HEK293 (cell line): ENCODE data around the gene TRIM50.

ENCODE experiments used
- CTCF ChIA-PET: fragments of 350-600 bp; formaldehyde crosslinking; extraction: SDS; loops from one replicate; lab custom pipeline; 2021; ENCODE audit warnings: antibody characterized with exemption; lab: Yijun Ruan, JAX
- POLR2A ChIA-PET: fragments of 300-600 bp; formaldehyde crosslinking; extraction: SDS; loops from one replicate; lab custom pipeline; 2020; ENCODE audit warnings: antibody characterized with exemption, inconsistent platforms; lab: Yijun Ruan, JAX
- H3K27ac ChIP-seq: fragments of 200-500 bp; sonication (Bioruptor generic); 2 replicates; pipeline ENCODE4 v1.5.1; 2014; ENCODE audit warnings: low read depth, low read length, control low read depth, inconsistent platforms; ENCODE audit errors: extremely low read depth
- H3K36me3 ChIP-seq, 2 experiments: fragments of 200-500 bp in 1 of 2; sonication (Bioruptor generic) in 1 of 2; 1 replicate in 1 of 2; 2 replicates in 1 of 2; pipeline ENCODE4 v1.5.1; 2014 to 2017; ENCODE audit warnings: inconsistent platforms in 2 of 2, low read length in 2 of 2; ENCODE audit not compliant: control insufficient read depth in 2 of 2, insufficient read depth in 1 of 2
- H3K4me1 ChIP-seq: fragments of 200-500 bp; sonication (Bioruptor generic); 2 replicates; pipeline ENCODE4 v1.5.1; 2014; ENCODE audit warnings: mild to moderate bottlenecking, low read length, inconsistent platforms; ENCODE audit not compliant: control insufficient read depth, insufficient read depth
- H3K4me3 ChIP-seq: 2 replicates; pipeline ENCODE4 v1.5.1; 2011; ENCODE audit warnings: low read depth, mild to moderate bottlenecking, control low read depth, low read length, moderate library complexity
- H3K9me3 ChIP-seq: fragments of 200-500 bp; sonication (Bioruptor generic); 2 replicates; pipeline ENCODE4 v1.5.1; 2014; ENCODE audit warnings: low read depth, low read length, inconsistent platforms; ENCODE audit not compliant: control insufficient read depth, insufficient read depth
- HIC1 ChIP-seq: fragments of 450-650 bp; formaldehyde crosslinking; IDR thresholded peaks from 2 replicates; pipeline ENCODE4 v1.5.1; 2016; ENCODE audit warnings: missing biosample characterization, missing genetic modification characterization
- KLF16 ChIP-seq: fragments of 450-650 bp; formaldehyde crosslinking; IDR thresholded peaks from 2 replicates; pipeline ENCODE4 v1.5.1; 2017; ENCODE audit warnings: missing biosample characterization, missing genetic modification characterization
- PBX3 ChIP-seq: sonication (generic); formaldehyde crosslinking; IDR thresholded peaks from 2 replicates; pipeline ENCODE4 v1.8.1; 2022; ENCODE audit warnings: mild to moderate bottlenecking, moderate library complexity, missing genetic modification reagents
- PRDM10 ChIP-seq: fragments of 450-650 bp; formaldehyde crosslinking; IDR thresholded peaks from 2 replicates; pipeline ENCODE4 v1.5.1; 2016; ENCODE audit warnings: missing biosample characterization, missing genetic modification characterization
- PRDM6 ChIP-seq: fragments of 450-650 bp; formaldehyde crosslinking; IDR thresholded peaks from 2 replicates; pipeline ENCODE4 v1.5.1; 2017; ENCODE audit warnings: missing biosample characterization, missing genetic modification characterization
- SCRT1 ChIP-seq: fragments of 450-650 bp; formaldehyde crosslinking; IDR thresholded peaks from 2 replicates; pipeline ENCODE4 v1.5.1; 2016; ENCODE audit warnings: missing biosample characterization, missing genetic modification characterization, borderline replicate concordance
- SCRT2 ChIP-seq: fragments of 450-650 bp; formaldehyde crosslinking; IDR thresholded peaks from 2 replicates; pipeline ENCODE4 v1.5.1; 2016; ENCODE audit warnings: missing biosample characterization, missing genetic modification characterization
- YY2 ChIP-seq: fragments of 450-650 bp; formaldehyde crosslinking; IDR thresholded peaks from 2 replicates; pipeline ENCODE4 v1.5.1; 2016; ENCODE audit warnings: missing biosample characterization, missing genetic modification characterization
- ZFHX2 ChIP-seq: fragments of 450-650 bp; formaldehyde crosslinking; conservative IDR thresholded peaks from 2 replicates; pipeline ENCODE4 v1.5.1; 2016; ENCODE audit warnings: missing biosample characterization, missing genetic modification characterization
- ZIC2 ChIP-seq: fragments of 450-650 bp; formaldehyde crosslinking; IDR thresholded peaks from 2 replicates; pipeline ENCODE4 v1.5.1; 2016; ENCODE audit warnings: missing biosample characterization, missing genetic modification characterization
- ZNF112 ChIP-seq: fragments of 450-650 bp; formaldehyde crosslinking; IDR thresholded peaks from 2 replicates; pipeline ENCODE4 v1.5.0; 2017; ENCODE audit warnings: missing biosample characterization, missing genetic modification characterization
- ZNF114 ChIP-seq: fragments of 450-650 bp; formaldehyde crosslinking; IDR thresholded peaks from 2 replicates; pipeline ENCODE4 v1.5.0; 2017; ENCODE audit warnings: missing biosample characterization, missing genetic modification characterization
- ZNF24 ChIP-seq: fragments of 450-650 bp; formaldehyde crosslinking; IDR thresholded peaks from 2 replicates; pipeline ENCODE4 v1.5.1; 2016; ENCODE audit warnings: missing biosample characterization, missing genetic modification characterization
- ZNF341 ChIP-seq: fragments of 450-650 bp; formaldehyde crosslinking; IDR thresholded peaks from 2 replicates; pipeline ENCODE4; 2016; ENCODE audit warnings: low read depth, missing biosample characterization, missing genetic modification characterization
- ZNF366 ChIP-seq: fragments of 450-650 bp; formaldehyde crosslinking; conservative IDR thresholded peaks from 2 replicates; pipeline ENCODE4 v1.5.1; 2016; ENCODE audit warnings: missing biosample characterization, missing genetic modification characterization
- ZNF391 ChIP-seq: fragments of 450-650 bp; formaldehyde crosslinking; IDR thresholded peaks from 2 replicates; pipeline ENCODE4 v1.5.1; 2016; ENCODE audit warnings: low read depth, missing biosample characterization, missing genetic modification characterization, borderline replicate concordance
- ZNF513 ChIP-seq: fragments of 450-650 bp; IDR thresholded peaks from 2 replicates; pipeline ENCODE4 v1.5.1; 2018; ENCODE audit warnings: missing biosample characterization, missing genetic modification characterization
- ZNF585B ChIP-seq: fragments of 450-650 bp; formaldehyde crosslinking; IDR thresholded peaks from 2 replicates; pipeline ENCODE4 v1.5.1; 2016; ENCODE audit warnings: missing biosample characterization, missing genetic modification characterization
- ZNF670 ChIP-seq: fragments of 450-650 bp; formaldehyde crosslinking; IDR thresholded peaks from 2 replicates; pipeline ENCODE4 v1.5.1; 2016; ENCODE audit warnings: missing biosample characterization, missing genetic modification characterization, low read depth
- ZNF776 ChIP-seq: fragments of 450-650 bp; formaldehyde crosslinking; IDR thresholded peaks from 2 replicates; pipeline ENCODE4 v1.5.0; 2017; ENCODE audit warnings: missing biosample characterization, missing genetic modification characterization, borderline replicate concordance
- ZNF837 ChIP-seq: fragments of 450-650 bp; formaldehyde crosslinking; IDR thresholded peaks from 2 replicates; pipeline ENCODE4 v1.5.1; 2016; ENCODE audit warnings: missing biosample characterization, missing genetic modification characterization
- ZSCAN23 ChIP-seq: fragments of 450-650 bp; formaldehyde crosslinking; IDR thresholded peaks from 2 replicates; pipeline ENCODE4 v1.5.1; 2016; ENCODE audit warnings: missing biosample characterization, missing genetic modification characterization

The TRIM50 gene

GRCh38 chr7:73373741-73374140, 45.9 kb upstream of the TRIM50 start (continued):
- no peak for TF ChIP-seq PRDM10 (tag by site-specific recombination)
- TF ChIP-seq, all 188 proteins: peak for 0

GRCh38 chr7:73369622-73370021, 41.7 kb upstream of the TRIM50 start:
- CTCF ChIA-PET = no interaction called here
- Histone ChIP-seq H3K9me3 (no peaks in the 10 kb centered on the region), H3K36me3 (no peaks in the 10 kb centered on the region), H3K27ac (no peak overlapping the region), H3K4me3 (no peak overlapping the region), H3K4me1 (no peaks in the 10 kb centered on the region)
- TF ChIP-seq SCRT2 (tag by site-specific recombination) (peak; percentile 69; the same call in 1 of the 2 replicates), ZNF391 (tag by site-specific recombination) (no peak), ZNF776 (tag by site-specific recombination) (no peak), PBX3 (CRISPR knock-in tag) (no peak), HIC1 (no peak), KLF16 (tag by site-specific recombination) (no peak), SCRT1 (tag by site-specific recombination) (peak; percentile 32; the same call in 1 of the 2 replicates), ZNF670 (tag by site-specific recombination) (no peak), ZNF112 (tag by site-specific recombination) (no peak), ZNF114 (tag by site-specific recombination) (no peak)
- POLR2A ChIA-PET = no interaction called here

GRCh38 chr7:73369009-73369408, 41.1 kb upstream of the TRIM50 start:
- Histone ChIP-seq H3K4me3 (no peak overlapping the region), H3K9me3 (no peaks in the 10 kb centered on the region), H3K36me3 (no peaks in the 10 kb centered on the region), H3K4me1 (no peaks in the 10 kb centered on the region), H3K27ac (no peak overlapping the region)
- ChIA-PET CTCF (no interaction called here), POLR2A (no interaction called here)
- no peak for TF ChIP-seq ZNF837 (tag by site-specific recombination)
- TF ChIP-seq ZNF513 (tag by site-specific recombination) = no peak
- TF ChIP-seq ZNF341 (tag by site-specific recombination) = no peak
- TF ChIP-seq PRDM6 (tag by site-specific recombination) = no peak
- no peak for TF ChIP-seq ZNF24 (tag by site-specific recombination)
- TF ChIP-seq ZNF585B (tag by site-specific recombination) = no peak
- TF ChIP-seq ZNF366 = no peak
- no peak for TF ChIP-seq ZSCAN23 (tag by site-specific recombination)
- TF ChIP-seq ZFHX2 (tag by site-specific recombination) = no peak
- no peak for TF ChIP-seq YY2 (tag by site-specific recombination)
- TF ChIP-seq ZNF114 (tag by site-specific recombination) = no peak
- TF ChIP-seq ZNF776 (tag by site-specific recombination) = no peak
- TF ChIP-seq ZIC2 (tag by site-specific recombination) = no peak
